Fibroblast of mammary gland (primary cell): ENCODE results near the gene TJP2.

Experiments used
- DNase-seq: peaks from one replicate; pipeline ENCODE4 v3.0.0-alpha.2; 2010; ENCODE audit warnings: low read depth
- H3K4me3 ChIP-seq: 2 replicates; pipeline ENCODE4 v1.5.1; 2011; ENCODE audit warnings: low read depth, mild to moderate bottlenecking, low read length, moderate library complexity; ENCODE audit not compliant: control insufficient read depth
- CTCF ChIP-seq: conservative IDR thresholded peaks from 2 replicates; pipeline ENCODE4 v1.5.1; 2011; ENCODE audit warnings: low read depth, low read length, inconsistent platforms; ENCODE audit not compliant: control insufficient read depth, insufficient read depth

The TJP2 gene

DNA sequence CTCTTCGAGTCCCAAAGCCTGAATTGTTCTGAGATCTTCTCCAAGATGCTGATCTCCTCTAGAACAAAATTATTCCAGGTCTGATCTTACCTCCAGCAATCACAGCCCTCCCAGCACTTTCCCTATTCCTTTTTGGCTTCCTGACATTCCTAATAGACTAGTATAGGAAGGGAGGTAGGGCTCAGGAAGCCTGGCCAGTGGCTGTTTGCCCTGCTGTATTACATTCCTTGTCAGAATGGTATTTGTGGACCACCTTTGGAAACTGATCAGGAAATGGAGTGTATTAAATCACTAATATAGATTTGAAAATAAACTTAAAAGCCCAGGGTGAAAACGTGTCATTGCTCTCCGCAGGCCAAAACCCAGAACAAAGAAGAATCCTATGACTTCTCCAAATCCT is 76.6 kb downstream of the TJP2 start:
- no peak overlapping the region for H3K4me3 ChIP-seq
- DNase-seq = no peak
- TF ChIP-seq CTCF = no peak

GRCh38 chr9:69252436-69252835 is 78.4 kb downstream of the TJP2 start:
- no peak overlapping the region for H3K4me3 ChIP-seq
- no peak for TF ChIP-seq CTCF
- DNase-seq = no peak

DNA sequence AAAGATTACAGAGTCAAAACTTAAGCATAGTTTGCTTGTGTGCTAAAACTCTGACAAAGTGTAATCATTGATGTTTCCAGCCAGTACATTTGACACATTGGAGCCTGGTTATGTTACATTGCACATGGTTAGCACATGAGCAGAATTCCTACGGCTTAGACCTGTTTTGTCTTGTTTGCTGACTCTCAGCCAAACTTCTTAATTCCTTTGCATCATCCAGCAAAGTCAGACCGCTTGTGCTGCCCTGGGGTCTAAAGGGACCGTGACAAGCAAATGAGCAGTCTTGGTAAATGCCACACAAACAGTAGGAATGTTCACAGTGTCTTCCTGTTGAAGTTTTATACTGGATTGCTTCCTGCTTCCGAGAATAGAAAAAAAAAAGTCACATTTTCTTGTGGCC is 79.0 kb downstream of the TJP2 start:
- DNase-seq = no peak
- H3K4me3 ChIP-seq = no peak overlapping the region
- TF ChIP-seq CTCF = no peak

DNA sequence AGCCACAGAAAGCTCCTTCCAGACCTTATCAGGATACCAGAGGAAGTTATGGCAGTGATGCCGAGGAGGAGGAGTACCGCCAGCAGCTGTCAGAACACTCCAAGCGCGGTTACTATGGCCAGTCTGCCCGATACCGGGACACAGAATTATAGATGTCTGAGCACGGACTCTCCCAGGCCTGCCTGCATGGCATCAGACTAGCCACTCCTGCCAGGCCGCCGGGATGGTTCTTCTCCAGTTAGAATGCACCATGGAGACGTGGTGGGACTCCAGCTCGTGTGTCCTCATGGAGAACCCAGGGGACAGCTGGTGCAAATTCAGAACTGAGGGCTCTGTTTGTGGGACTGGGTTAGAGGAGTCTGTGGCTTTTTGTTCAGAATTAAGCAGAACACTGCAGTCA is 80.1 kb downstream of the TJP2 start:
- no peak overlapping the region for H3K4me3 ChIP-seq
- no peak for DNase-seq
- TF ChIP-seq CTCF = no peak

GRCh38 chr9:69255591-69255990 is 81.5 kb downstream of the TJP2 start:
- TF ChIP-seq CTCF = no peak
- no peak for DNase-seq
- H3K4me3 ChIP-seq = no peak overlapping the region

DNA sequence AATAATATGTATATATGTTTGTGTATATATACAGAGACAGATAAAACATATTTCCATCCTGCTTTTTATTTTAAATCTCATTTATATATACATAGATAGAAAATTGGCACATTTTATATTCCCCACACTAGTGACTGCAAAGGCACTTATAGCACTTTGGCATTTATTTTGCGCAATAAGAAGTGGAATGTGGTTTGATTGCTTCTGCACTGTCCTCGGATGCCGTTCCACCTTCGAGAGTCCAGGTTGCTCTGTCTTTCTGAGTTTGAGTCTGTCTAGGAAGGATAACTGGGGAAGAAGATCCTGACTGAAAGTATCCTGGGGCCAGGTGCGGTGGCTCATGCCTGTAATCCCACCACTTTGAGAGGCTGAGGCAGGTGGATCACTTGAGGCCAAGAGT is 84.5 kb downstream of the TJP2 start:
- no peak overlapping the region for H3K4me3 ChIP-seq
- TF ChIP-seq CTCF = no peak
- no peak for DNase-seq

GRCh38 chr9:69260161-69260560 is 86.1 kb downstream of the TJP2 start:
- DNase-seq = no peak
- no peak for TF ChIP-seq CTCF
- H3K4me3 ChIP-seq = no peak overlapping the region
